SK-N-SH (cell line): ENCODE data around the gene GRB2.

Experiments
- CTCF ChIP-seq: fragments of 200-600 bp; sonication (generic); IDR thresholded peaks from 2 replicates; pipeline ENCODE4 v1.6.1; 2017; ENCODE audit warnings: antibody characterized with exemption, mild to moderate bottlenecking, moderate library complexity
- FOXJ3 ChIP-seq: sonication (generic); formaldehyde crosslinking; IDR thresholded peaks from 2 replicates; pipeline ENCODE4 v1.5.1; 2020; ENCODE audit warnings: mild to moderate bottlenecking, missing genetic modification reagents
- FOXM1 ChIP-seq: IDR thresholded peaks from 2 replicates; pipeline ENCODE4 v1.4.0; 2012; ENCODE audit warnings: low read depth, mild to moderate bottlenecking
- POLR2AphosphoS5 ChIP-seq: IDR thresholded peaks from 2 replicates; pipeline ENCODE4 v1.6.1; 2012; ENCODE audit warnings: low read depth, low read length
- REST ChIP-seq: IDR thresholded peaks from 2 replicates; pipeline ENCODE4 v1.6.1; 2012; ENCODE audit warnings: mild to moderate bottlenecking, low read depth, low read length, moderate library complexity
- RFX5 ChIP-seq: IDR thresholded peaks from 2 replicates; pipeline ENCODE4 v1.6.1; 2012; ENCODE audit warnings: mild to moderate bottlenecking, improper control_type of control experiment, low read length
- TAF1 ChIP-seq: IDR thresholded peaks from 2 replicates; pipeline ENCODE4 v1.6.1; 2012; ENCODE audit warnings: low read depth, mild to moderate bottlenecking, low read length, moderate library complexity, borderline replicate concordance
- USF1 ChIP-seq: IDR thresholded peaks from 2 replicates; pipeline ENCODE4 v1.4.0; 2012; ENCODE audit warnings: low read depth, borderline replicate concordance
- USF2 ChIP-seq: fragments of 150-350 bp; IDR thresholded peaks from 2 replicates; pipeline ENCODE4 v1.6.1; 2017; ENCODE audit warnings: antibody characterized with exemption, low read length, low read depth, borderline replicate concordance

- no peak for TF ChIP-seq CTCF
- TF ChIP-seq POLR2AphosphoS5, result no peak
- no peak for TF ChIP-seq RFX5
- no peak for TF ChIP-seq FOXJ3 (CRISPR knock-in tag)
- no peak for TF ChIP-seq USF2
- TF ChIP-seq FOXM1, result no peak
- TF ChIP-seq TAF1, result no peak
- no peak for TF ChIP-seq USF1
- no peak for TF ChIP-seq REST
Observed at GRCh38 chr17:75317671-75318070, 87.8 kb downstream of the GRB2 start.
